ENCODE measurements around the gene GRK5.

GRCh38 chr10:119477444-119477843, 270.1 kb downstream of the GRK5 start:
- TF ChIP-seq POLR2A (IDR thresholded peaks at IDR 0.05; ENCODE audit: low read length) = no peak
- no peak for TF ChIP-seq GATA1 (IDR thresholded peaks at IDR 0.05; ENCODE audit: low read depth, low read length)

All from erythroblast (primary cell).